Astrocyte (in vitro differentiated cells and primary cell): ENCODE data around the gene NPHP4. TPM values are rescaled to one million over a fixed set of nuclear protein-coding genes. Genes with fewer than 3 reads are reported as not detected.

Source experiments
- DNase-seq: peaks from one replicate; pipeline ENCODE4 v3.0.0-alpha.2; 2010; ENCODE audit warnings: low read depth
- FAIRE-seq: peaks from 2 replicates; lab custom pipeline; 2011; peaks lifted over from hg19 to GRCh38; lab: Jason Lieb, UNC
- H2AFZ ChIP-seq: 2 replicates; pipeline ENCODE4 v1.6.0; 2012; ENCODE audit warnings: low read depth, low read length, inconsistent platforms
- H3K27ac ChIP-seq: 2 replicates; pipeline ENCODE4 v1.5.1; 2011; ENCODE audit warnings: low read depth, low read length, inconsistent platforms
- H3K27me3 ChIP-seq: 2 replicates; pipeline ENCODE4 v1.6.0; 2011; ENCODE audit warnings: low read length, inconsistent platforms; ENCODE audit not compliant: insufficient read depth
- H3K36me3 ChIP-seq: 2 replicates; pipeline ENCODE4 v1.5.1; 2011; ENCODE audit warnings: low read length, inconsistent platforms; ENCODE audit not compliant: insufficient read depth
- H3K4me1 ChIP-seq: 2 replicates; pipeline ENCODE4 v1.5.1; 2011; ENCODE audit warnings: low read length, inconsistent platforms; ENCODE audit not compliant: insufficient read depth
- H3K4me2 ChIP-seq: 2 replicates; pipeline ENCODE4 v1.6.0; 2012; ENCODE audit warnings: low read length, inconsistent platforms
- H3K4me3 ChIP-seq: 2 replicates; pipeline ENCODE4 v1.5.1; 2011; ENCODE audit warnings: low read depth, mild to moderate bottlenecking, low read length, inconsistent platforms; ENCODE audit not compliant: insufficient read depth
- H3K79me2 ChIP-seq: 2 replicates; pipeline ENCODE4 v1.6.0; 2012; ENCODE audit warnings: mild to moderate bottlenecking, low read length, inconsistent platforms; ENCODE audit not compliant: insufficient read depth
- H3K9ac ChIP-seq: 2 replicates; pipeline ENCODE4 v1.6.0; 2012; ENCODE audit warnings: mild to moderate bottlenecking, low read length, inconsistent platforms
- H3K9me3 ChIP-seq: 2 replicates; pipeline ENCODE4 v1.5.1; 2012; ENCODE audit warnings: low read depth, mild to moderate bottlenecking, low read length, inconsistent platforms; ENCODE audit not compliant: insufficient read depth
- H4K20me1 ChIP-seq: 2 replicates; pipeline ENCODE4 v1.6.0; 2012; ENCODE audit warnings: low read length, inconsistent platforms; ENCODE audit not compliant: insufficient read depth
- H3K27ac Mint-ChIP-seq: one replicate; pipeline ENCODE4 v1.8.0; 2021; ENCODE audit warnings: mild to moderate bottlenecking, mixed read lengths; ENCODE audit not compliant: unreplicated experiment
- H3K27me3 Mint-ChIP-seq: one replicate; pipeline ENCODE4 v1.8.0; 2021; ENCODE audit warnings: low read depth, mixed read lengths; ENCODE audit not compliant: unreplicated experiment
- H3K36me3 Mint-ChIP-seq: one replicate; pipeline ENCODE4 v1.8.0; 2021; ENCODE audit warnings: low read depth, mixed read lengths; ENCODE audit not compliant: unreplicated experiment
- H3K4me1 Mint-ChIP-seq: one replicate; pipeline ENCODE4 v1.8.0; 2021; ENCODE audit warnings: low read depth, mixed read lengths; ENCODE audit not compliant: unreplicated experiment
- H3K4me3 Mint-ChIP-seq: one replicate; pipeline ENCODE4 v1.8.0; 2021; ENCODE audit warnings: mild to moderate bottlenecking, moderate library complexity, mixed read lengths; ENCODE audit not compliant: unreplicated experiment
- H3K9me3 Mint-ChIP-seq: one replicate; pipeline ENCODE4 v1.8.0; 2021; ENCODE audit warnings: mild to moderate bottlenecking, mixed read lengths; ENCODE audit not compliant: unreplicated experiment
- EZH2 ChIP-seq: IDR thresholded peaks from 2 replicates; pipeline ENCODE4 v1.6.1; 2012; ENCODE audit warnings: mild to moderate bottlenecking, low read length, inconsistent platforms; ENCODE audit not compliant: insufficient read depth
- total RNA-seq: library from RNA; stranded (reverse); gene quantifications from 2 replicates; pipeline ENCODE4 v1.2.1, GENCODE V29; 2021
- TF ChIP-seq, protein P1 (sequence below): IDR thresholded peaks from 2 replicates; pipeline ENCODE4 v1.5.1; 2011; ENCODE audit warnings: low read depth, mild to moderate bottlenecking, inconsistent platforms, low read length, moderate library complexity; ENCODE audit not compliant: insufficient read depth

The NPHP4 gene
- total RNA-seq, 1 donor from 2014 or later = 8.4 TPM

GRCh38 chr1:6027591-6027990 lies 35.4 kb upstream of the NPHP4 start:
- Histone ChIP-seq H4K20me1 (peaks cover 4% of the 10 kb centered on the region), H3K27me3 (peaks cover 21% of the 10 kb centered on the region), H3K4me1 (peaks cover 10% of the 10 kb centered on the region), H3K9me3 (no peaks in the 10 kb centered on the region), H3K36me3 (no peaks in the 10 kb centered on the region), H3K9ac (no peak overlapping the region), H3K27ac (no peak overlapping the region), H3K4me2 (no peak overlapping the region), H3K4me3 (no peak overlapping the region), H3K79me2 (no peaks in the 10 kb centered on the region), H2AFZ (no peak overlapping the region)
- Mint-ChIP-seq H3K27ac (no peak overlapping the region), H3K36me3 (no peaks in the 10 kb centered on the region), H3K9me3 (no peaks in the 10 kb centered on the region), H3K4me1 (no peaks in the 10 kb centered on the region), H3K4me3 (no peak overlapping the region), H3K27me3 (peaks cover 26% of the 10 kb centered on the region)
- no peak for DNase-seq
- FAIRE-seq = no peak
- no peak for TF ChIP-seq EZH2
- TF ChIP-seq, protein P1, sequence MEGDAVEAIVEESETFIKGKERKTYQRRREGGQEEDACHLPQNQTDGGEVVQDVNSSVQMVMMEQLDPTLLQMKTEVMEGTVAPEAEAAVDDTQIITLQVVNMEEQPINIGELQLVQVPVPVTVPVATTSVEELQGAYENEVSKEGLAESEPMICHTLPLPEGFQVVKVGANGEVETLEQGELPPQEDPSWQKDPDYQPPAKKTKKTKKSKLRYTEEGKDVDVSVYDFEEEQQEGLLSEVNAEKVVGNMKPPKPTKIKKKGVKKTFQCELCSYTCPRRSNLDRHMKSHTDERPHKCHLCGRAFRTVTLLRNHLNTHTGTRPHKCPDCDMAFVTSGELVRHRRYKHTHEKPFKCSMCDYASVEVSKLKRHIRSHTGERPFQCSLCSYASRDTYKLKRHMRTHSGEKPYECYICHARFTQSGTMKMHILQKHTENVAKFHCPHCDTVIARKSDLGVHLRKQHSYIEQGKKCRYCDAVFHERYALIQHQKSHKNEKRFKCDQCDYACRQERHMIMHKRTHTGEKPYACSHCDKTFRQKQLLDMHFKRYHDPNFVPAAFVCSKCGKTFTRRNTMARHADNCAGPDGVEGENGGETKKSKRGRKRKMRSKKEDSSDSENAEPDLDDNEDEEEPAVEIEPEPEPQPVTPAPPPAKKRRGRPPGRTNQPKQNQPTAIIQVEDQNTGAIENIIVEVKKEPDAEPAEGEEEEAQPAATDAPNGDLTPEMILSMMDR = no peak

GRCh38 chr1:6026095-6026809 lies 34.0 kb upstream of the NPHP4 start:
- no peak overlapping the region for H3K27ac ChIP-seq
- no peak overlapping the region for H3K27ac Mint-ChIP-seq
- no peaks in the 10 kb centered on the region for H3K9me3 Mint-ChIP-seq
- FAIRE-seq (no peak), DNase-seq (no peak)
- no peak overlapping the region for H3K4me3 ChIP-seq
- H3K4me1 Mint-ChIP-seq = no peaks in the 10 kb centered on the region
- no peaks in the 10 kb centered on the region for H3K9me3 ChIP-seq
- no peak overlapping the region for H3K4me3 Mint-ChIP-seq
- peaks cover 10% of the 10 kb centered on the region for H3K4me1 ChIP-seq
- no peak overlapping the region for H3K9ac ChIP-seq
- H3K79me2 ChIP-seq = no peaks in the 10 kb centered on the region
- peaks cover 19% of the 10 kb centered on the region for H3K27me3 ChIP-seq
- H2AFZ ChIP-seq = no peak overlapping the region
- H3K4me2 ChIP-seq = no peak overlapping the region
- no peaks in the 10 kb centered on the region for H3K36me3 ChIP-seq
- H3K36me3 Mint-ChIP-seq = no peaks in the 10 kb centered on the region
- H3K27me3 Mint-ChIP-seq = peaks cover 22% of the 10 kb centered on the region
- peaks cover 4% of the 10 kb centered on the region for H4K20me1 ChIP-seq
- no peak for TF ChIP-seq EZH2
- TF ChIP-seq, protein P1 = no peak
